NCI-H774 (cell line): Measurements from ENCODE around the gene CENPH.
"Not testable (repeated sequence)": the region's sequence is repeated elsewhere in the genome, so short reads cannot be mapped to it uniquely, and the experiment has no call there.

Experiments used
- DNase-seq: peaks from one replicate; lab custom pipeline; 2025; lab: John Stamatoyannopoulos, UW

CENPH gene

DNA sequence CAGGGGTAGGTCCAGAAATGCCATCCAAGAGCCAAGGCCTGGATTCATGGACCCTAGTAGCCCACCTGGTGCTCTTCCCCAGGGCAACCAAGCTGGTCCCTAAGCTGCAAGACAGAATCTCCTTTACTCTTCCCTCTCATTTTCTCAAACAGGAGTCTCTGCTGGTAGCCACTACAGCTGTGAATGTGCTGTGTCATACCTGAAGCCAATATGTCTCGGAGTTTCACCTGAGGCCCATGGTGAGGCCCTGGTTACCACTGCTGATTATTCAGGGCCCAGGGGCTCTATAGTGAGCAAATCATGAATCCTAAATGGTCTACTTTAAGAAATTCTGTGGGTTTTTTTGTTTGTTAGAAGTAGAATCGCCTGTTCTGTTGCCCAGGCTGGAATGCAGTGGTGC is 61.2 kb downstream of the CENPH start:
- no peak for DNase-seq

DNA sequence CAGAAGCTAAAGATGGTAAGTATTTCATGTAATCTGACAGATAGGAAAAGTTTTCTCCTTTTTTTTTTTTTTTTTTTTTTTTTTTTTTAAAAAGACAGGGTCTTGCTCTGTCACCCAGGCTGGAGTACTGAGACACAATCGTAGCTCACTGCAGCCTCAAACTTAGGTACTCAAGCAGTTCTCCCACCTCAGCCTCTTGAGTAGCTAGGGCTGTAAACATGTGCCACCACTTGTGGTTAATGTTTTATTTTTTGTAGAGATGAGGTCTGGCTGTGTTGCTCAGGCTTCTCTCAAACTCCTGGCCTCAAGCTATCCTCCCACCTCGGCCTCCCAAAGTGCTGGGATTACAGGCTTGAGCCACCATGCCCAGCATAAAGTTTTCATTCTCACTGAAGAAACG is 63.1 kb downstream of the CENPH start:
- no peak for DNase-seq

DNA sequence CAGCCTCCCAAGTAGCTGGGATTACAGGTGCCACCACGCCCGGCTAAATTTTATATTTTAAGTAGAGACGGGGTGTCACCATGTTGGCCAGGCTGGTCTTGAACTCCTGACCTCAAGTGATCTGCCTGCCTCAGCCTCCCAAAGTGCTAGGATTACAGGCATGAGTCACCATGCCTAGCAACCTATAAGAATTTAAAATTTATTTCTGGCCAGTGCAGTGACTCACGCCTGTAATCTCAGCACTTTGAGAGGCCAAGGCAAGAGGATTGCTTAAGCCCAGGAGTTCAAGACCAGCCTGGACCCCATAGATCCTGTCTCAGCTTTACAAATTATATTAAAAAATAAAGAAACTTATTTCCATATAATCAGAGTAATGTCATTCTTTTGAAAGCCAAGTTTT is 66.6 kb downstream of the CENPH start:
- not testable (repeated sequence) for DNase-seq

DNA sequence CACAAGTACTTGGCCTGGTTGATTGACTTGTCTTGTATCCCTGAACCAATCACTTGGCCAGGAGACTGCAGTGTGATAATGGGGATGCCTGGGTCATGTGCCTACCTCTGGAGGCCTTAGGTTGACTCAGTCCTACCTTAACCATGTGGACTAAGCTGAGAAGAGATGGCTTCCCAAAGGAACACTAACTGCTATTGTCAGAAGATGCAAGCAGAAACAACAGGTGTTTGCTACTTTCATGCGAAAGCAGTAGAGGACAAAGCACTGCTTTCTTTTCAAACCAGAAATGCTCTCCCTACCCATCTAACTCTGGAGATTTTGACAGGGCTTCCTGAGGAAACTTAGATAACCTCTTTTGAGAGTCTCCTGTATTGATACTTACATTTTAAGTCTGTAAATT is 68.2 kb downstream of the CENPH start:
- no peak for DNase-seq
